SK-N-SH treated with all-trans-retinoic acid at 6 μM for 48 hours (cell line): ENCODE results near the gene ZFHX3.

Experiments used
- ATAC-seq: fragments of 200-7000 bp; cut with Tn5 transposase; 3 replicates; pipeline ENCODE4 v1.9.1; 2020; ENCODE audit warnings: mild to moderate bottlenecking, moderate library complexity
- ARNTL ChIP-seq: fragments of 450-650 bp; formaldehyde crosslinking; IDR thresholded peaks from 2 replicates; pipeline ENCODE4 v1.5.0; 2020; ENCODE audit warnings: low read depth, mild to moderate bottlenecking, moderate library complexity, borderline replicate concordance
- CREB5 ChIP-seq: fragments of 250-450 bp; sonication (Bioruptor Pico); IDR thresholded peaks from 2 replicates; pipeline ENCODE4 v1.5.1; 2020; ENCODE audit warnings: low read depth, mild to moderate bottlenecking, moderate library complexity
- CSDC2 ChIP-seq: fragments of 250-450 bp; sonication (Bioruptor Pico); IDR thresholded peaks from 2 replicates; pipeline ENCODE4 v1.5.0; 2020; ENCODE audit warnings: mild to moderate bottlenecking, moderate library complexity
- ESRRG ChIP-seq: fragments of 250-450 bp; sonication (Bioruptor Pico); IDR thresholded peaks from 2 replicates; pipeline ENCODE4 v1.6.1; 2021; ENCODE audit warnings: mild to moderate bottlenecking
- GLIS3 ChIP-seq: fragments of 250-450 bp; sonication (Bioruptor Pico); IDR thresholded peaks from 2 replicates; pipeline ENCODE4 v1.5.0; 2020; ENCODE audit warnings: mild to moderate bottlenecking, moderate library complexity
- ISL1 ChIP-seq: fragments of 250-450 bp; sonication (Bioruptor Pico); IDR thresholded peaks from 2 replicates; pipeline ENCODE4 v2.1.2; 2022; ENCODE audit warnings: mild to moderate bottlenecking, moderate library complexity
- OSR1 ChIP-seq: fragments of 250-450 bp; sonication (Bioruptor Pico); IDR thresholded peaks from 2 replicates; pipeline ENCODE4 v1.8.0; 2022; ENCODE audit warnings: moderate library complexity, mild to moderate bottlenecking, inconsistent platforms
- PPARA ChIP-seq: fragments of 250-450 bp; sonication (Bioruptor Pico); IDR thresholded peaks from 2 replicates; pipeline ENCODE4 v1.5.0; 2020; ENCODE audit warnings: mild to moderate bottlenecking, borderline replicate concordance
- RARB ChIP-seq: fragments of 250-450 bp; sonication (Bioruptor Pico); IDR thresholded peaks from 2 replicates; pipeline ENCODE4 v1.8.0; 2021; ENCODE audit warnings: mild to moderate bottlenecking, moderate library complexity
- TCF4 ChIP-seq: fragments of 250-450 bp; sonication (Bioruptor Pico); IDR thresholded peaks from 2 replicates; pipeline ENCODE4 v1.8.0; 2021; ENCODE audit warnings: mild to moderate bottlenecking, moderate library complexity, borderline replicate concordance
- TOX ChIP-seq: fragments of 250-450 bp; sonication (Bioruptor Pico); IDR thresholded peaks from 2 replicates; pipeline ENCODE4 v1.8.0; 2021; ENCODE audit warnings: mild to moderate bottlenecking, moderate library complexity, borderline replicate concordance
- ZC3H10 ChIP-seq: fragments of 250-450 bp; sonication (Bioruptor Pico); IDR thresholded peaks from 2 replicates; pipeline ENCODE4 v1.5.1; 2021; ENCODE audit warnings: mild to moderate bottlenecking, moderate library complexity
- ZFP3 ChIP-seq: fragments of 250-450 bp; sonication (Bioruptor Pico); IDR thresholded peaks from 2 replicates; pipeline ENCODE4 v1.5.0; 2020; ENCODE audit warnings: mild to moderate bottlenecking, moderate library complexity
- ZFP30 ChIP-seq: fragments of 450-650 bp; formaldehyde crosslinking; IDR thresholded peaks from 2 replicates; pipeline ENCODE4 v1.5.0; 2022; ENCODE audit warnings: mild to moderate bottlenecking, moderate library complexity
- ZNF565 ChIP-seq: fragments of 450-650 bp; formaldehyde crosslinking; conservative IDR thresholded peaks from 2 replicates; pipeline ENCODE4 v1.5.0; 2020; ENCODE audit warnings: low read depth, mild to moderate bottlenecking, moderate library complexity
- ZNF70 ChIP-seq: fragments of 450-650 bp; formaldehyde crosslinking; IDR thresholded peaks from 2 replicates; pipeline ENCODE4 v1.5.0; 2020; ENCODE audit warnings: mild to moderate bottlenecking, moderate library complexity
- ZNF8 ChIP-seq: fragments of 450-650 bp; formaldehyde crosslinking; IDR thresholded peaks from 2 replicates; pipeline ENCODE4 v1.5.0; 2020; ENCODE audit warnings: mild to moderate bottlenecking, moderate library complexity
- TF ChIP-seq, protein P1 (sequence below): fragments of 250-450 bp; sonication (Bioruptor Pico); IDR thresholded peaks from 2 replicates; pipeline ENCODE4 v1.5.1; 2021; ENCODE audit warnings: mild to moderate bottlenecking, moderate library complexity
- TF ChIP-seq, protein P2 (sequence below): fragments of 250-450 bp; sonication (Bioruptor Pico); IDR thresholded peaks from 2 replicates; pipeline ENCODE4 v1.8.0; 2021; ENCODE audit warnings: low read depth, mild to moderate bottlenecking, moderate library complexity, borderline replicate concordance
- TF ChIP-seq, protein P3 (sequence below): fragments of 250-450 bp; sonication (Bioruptor Pico); IDR thresholded peaks from 2 replicates; pipeline ENCODE4 v1.8.0; 2020; ENCODE audit warnings: mild to moderate bottlenecking, moderate library complexity, borderline replicate concordance

Gene ZFHX3

DNA sequence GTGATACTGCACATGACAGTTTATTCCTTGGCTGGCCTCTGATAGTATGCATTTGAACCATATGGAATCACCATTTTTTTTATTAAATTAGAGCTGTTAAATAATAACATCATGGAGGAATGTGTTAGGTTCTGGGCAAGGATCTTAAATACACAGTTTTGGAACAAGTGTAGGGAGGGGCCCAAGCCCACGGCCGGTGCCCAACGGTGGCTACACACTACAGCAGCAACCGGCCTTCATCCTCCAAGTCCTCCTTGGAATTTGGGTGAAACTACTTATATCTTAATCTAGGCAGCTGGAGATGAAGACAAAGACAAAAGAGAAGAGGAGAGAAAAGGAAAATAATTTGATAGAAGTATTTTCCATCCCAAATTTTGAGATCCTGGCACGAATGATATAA is 35.6 kb downstream of the ZFHX3 start:
- ATAC-seq = no peak
- no peak for TF ChIP-seq ZFP3 (CRISPR knock-in tag)
- no peak for TF ChIP-seq TOX (CRISPR knock-in tag)
- no peak for TF ChIP-seq ZNF70 (CRISPR knock-in tag)
- no peak for TF ChIP-seq GLIS3 (CRISPR knock-in tag)
- no peak for TF ChIP-seq TCF4 (CRISPR knock-in tag)
- no peak for TF ChIP-seq OSR1 (CRISPR knock-in tag)
- TF ChIP-seq ZFP30 (CRISPR knock-in tag) = no peak
- TF ChIP-seq, protein P1, sequence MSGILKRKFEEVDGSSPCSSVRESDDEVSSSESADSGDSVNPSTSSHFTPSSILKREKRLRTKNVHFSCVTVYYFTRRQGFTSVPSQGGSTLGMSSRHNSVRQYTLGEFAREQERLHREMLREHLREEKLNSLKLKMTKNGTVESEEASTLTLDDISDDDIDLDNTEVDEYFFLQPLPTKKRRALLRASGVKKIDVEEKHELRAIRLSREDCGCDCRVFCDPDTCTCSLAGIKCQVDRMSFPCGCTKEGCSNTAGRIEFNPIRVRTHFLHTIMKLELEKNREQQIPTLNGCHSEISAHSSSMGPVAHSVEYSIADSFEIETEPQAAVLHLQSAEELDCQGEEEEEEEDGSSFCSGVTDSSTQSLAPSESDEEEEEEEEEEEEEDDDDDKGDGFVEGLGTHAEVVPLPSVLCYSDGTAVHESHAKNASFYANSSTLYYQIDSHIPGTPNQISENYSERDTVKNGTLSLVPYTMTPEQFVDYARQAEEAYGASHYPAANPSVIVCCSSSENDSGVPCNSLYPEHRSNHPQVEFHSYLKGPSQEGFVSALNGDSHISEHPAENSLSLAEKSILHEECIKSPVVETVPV (CRISPR knock-in tag) = no peak
- TF ChIP-seq, protein P2, sequence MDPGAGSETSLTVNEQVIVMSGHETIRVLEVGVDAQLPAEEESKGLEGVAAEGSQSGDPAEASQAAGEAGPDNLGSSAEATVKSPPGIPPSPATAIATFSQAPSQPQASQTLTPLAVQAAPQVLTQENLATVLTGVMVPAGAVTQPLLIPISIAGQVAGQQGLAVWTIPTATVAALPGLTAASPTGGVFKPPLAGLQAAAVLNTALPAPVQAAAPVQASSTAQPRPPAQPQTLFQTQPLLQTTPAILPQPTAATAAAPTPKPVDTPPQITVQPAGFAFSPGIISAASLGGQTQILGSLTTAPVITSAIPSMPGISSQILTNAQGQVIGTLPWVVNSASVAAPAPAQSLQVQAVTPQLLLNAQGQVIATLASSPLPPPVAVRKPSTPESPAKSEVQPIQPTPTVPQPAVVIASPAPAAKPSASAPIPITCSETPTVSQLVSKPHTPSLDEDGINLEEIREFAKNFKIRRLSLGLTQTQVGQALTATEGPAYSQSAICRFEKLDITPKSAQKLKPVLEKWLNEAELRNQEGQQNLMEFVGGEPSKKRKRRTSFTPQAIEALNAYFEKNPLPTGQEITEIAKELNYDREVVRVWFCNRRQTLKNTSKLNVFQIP (CRISPR knock-in tag) = no peak
- TF ChIP-seq CSDC2 = no peak
- TF ChIP-seq ZC3H10 = no peak
- TF ChIP-seq ZNF565 = no peak
- no peak for TF ChIP-seq ARNTL (CRISPR knock-in tag)
- no peak for TF ChIP-seq CREB5 (CRISPR knock-in tag)
- no peak for TF ChIP-seq ISL1
- no peak for TF ChIP-seq ZNF8 (CRISPR knock-in tag)
- TF ChIP-seq ESRRG = no peak
- TF ChIP-seq, protein P3, sequence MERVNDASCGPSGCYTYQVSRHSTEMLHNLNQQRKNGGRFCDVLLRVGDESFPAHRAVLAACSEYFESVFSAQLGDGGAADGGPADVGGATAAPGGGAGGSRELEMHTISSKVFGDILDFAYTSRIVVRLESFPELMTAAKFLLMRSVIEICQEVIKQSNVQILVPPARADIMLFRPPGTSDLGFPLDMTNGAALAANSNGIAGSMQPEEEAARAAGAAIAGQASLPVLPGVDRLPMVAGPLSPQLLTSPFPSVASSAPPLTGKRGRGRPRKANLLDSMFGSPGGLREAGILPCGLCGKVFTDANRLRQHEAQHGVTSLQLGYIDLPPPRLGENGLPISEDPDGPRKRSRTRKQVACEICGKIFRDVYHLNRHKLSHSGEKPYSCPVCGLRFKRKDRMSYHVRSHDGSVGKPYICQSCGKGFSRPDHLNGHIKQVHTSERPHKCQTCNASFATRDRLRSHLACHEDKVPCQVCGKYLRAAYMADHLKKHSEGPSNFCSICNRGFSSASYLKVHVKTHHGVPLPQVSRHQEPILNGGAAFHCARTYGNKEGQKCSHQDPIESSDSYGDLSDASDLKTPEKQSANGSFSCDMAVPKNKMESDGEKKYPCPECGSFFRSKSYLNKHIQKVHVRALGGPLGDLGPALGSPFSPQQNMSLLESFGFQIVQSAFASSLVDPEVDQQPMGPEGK (CRISPR knock-in tag) = no peak

GRCh38 chr16:73011926-73012325 is 36.0 kb downstream of the ZFHX3 start:
- TF ChIP-seq ZNF70 (CRISPR knock-in tag) (no peak), PPARA (CRISPR knock-in tag) (no peak), ZFP3 (CRISPR knock-in tag) (no peak), OSR1 (CRISPR knock-in tag) (no peak), ISL1 (no peak), TCF4 (CRISPR knock-in tag) (no peak), RARB (CRISPR knock-in tag) (no peak), ZC3H10 (no peak), ZNF8 (CRISPR knock-in tag) (no peak), CREB5 (CRISPR knock-in tag) (no peak), CSDC2 (no peak), GLIS3 (CRISPR knock-in tag) (no peak)
- TF ChIP-seq, protein P3 (CRISPR knock-in tag) = no peak
- TF ChIP-seq, protein P2 (CRISPR knock-in tag) = no peak
- ATAC-seq = no peak
